SH-SY5Y (cell line): ENCODE measurements around the gene HSD3B7.

Source experiments
- GATA2 ChIP-seq: IDR thresholded peaks from 2 replicates; pipeline ENCODE4 v1.6.1; 2011; ENCODE audit warnings: mild to moderate bottlenecking, low read depth, low read length
- GATA3 ChIP-seq: IDR thresholded peaks from 2 replicates; pipeline ENCODE4 v1.6.1; 2011; ENCODE audit warnings: low read depth, mild to moderate bottlenecking, low read length, moderate library complexity

Gene HSD3B7

DNA sequence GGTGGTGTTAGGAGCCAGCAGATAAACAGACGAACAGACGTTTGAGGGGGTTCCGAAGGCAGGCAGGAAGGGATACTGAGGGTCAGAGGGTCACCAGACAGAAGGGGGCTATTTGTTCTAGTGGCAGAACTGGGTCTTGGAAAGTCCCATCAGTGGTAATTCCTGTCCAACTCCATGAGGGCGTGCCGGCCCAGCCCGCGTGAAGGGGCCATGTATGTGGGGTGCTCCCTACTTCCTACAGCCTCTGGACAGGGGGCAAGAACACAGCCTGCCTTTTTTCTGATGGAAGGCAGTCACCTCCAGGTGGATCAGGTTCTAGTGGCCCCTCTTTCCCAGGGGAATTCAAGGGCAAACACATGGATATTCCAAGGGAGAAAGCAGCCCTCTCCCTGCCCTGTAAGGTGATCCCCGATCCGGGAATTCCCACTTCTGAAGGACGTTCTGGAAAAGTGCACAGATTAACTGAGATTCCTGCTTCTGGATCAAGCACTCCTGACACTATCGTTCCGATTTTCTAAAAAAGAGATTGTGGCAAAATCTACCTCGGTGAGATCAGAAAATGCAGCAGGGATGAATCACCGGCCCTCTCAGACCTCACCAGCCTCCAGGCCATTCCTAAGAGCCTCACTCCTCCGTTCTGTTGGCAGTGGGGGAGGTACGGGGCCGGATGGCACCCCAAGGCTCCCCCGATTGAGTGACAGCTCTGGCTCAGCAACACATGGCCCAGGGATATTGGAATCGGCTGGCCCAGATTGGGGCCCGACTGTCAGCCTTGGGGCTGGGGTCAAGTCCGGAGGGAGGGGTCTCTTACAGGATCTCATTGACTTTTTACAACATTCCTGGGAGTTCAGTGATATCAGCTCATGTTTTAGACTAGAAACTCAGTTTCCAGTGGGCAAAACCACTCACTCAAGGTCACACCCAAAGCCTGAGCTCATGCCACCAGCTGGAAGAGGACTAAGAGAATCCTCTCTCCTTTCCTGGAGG lies 13.0 kb downstream of the HSD3B7 start:
- TF ChIP-seq GATA3 (no peak), GATA2 (no peak)

DNA sequence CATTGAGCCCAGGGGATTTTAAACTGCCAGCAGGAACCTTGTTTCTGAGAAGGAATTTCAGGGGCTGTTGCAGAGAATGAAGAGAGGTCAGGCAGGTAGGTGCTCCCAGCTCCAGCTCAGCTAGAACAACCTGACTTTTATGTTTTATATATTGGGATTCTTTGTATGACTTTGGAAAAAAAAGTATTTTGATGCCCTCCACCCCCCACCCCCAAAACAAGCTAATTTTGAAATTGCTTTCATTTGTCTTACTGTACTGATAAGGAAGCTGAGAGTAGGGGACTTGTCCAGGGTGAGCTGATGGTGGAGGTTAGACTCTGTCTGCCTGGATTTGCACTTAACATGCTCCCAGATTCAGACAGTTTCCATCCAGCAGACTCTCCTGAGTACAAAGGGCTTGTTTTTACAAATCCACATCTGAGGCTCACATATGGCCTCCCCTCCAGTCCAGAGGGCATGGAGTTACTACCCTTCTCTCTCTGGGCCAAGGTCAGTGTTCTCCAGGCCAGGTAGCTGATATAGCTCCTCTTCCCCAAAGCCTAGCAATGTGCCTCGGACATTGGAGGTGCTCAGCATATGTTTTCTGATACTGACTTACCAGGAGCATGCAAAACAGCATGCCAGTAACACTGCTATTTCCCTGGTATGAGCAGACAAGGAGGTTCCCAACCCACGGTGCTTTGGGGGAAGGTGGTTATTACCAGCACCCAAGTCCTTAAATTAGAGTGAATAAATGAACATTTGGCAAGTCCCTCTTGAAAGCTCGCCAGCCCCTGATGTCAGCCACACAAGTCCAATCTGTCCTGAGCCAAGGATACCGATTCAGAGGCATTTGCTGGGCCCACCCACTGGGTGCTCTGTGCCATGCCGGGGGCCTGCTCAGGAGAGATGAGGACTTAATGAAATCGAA lies 14.1 kb downstream of the HSD3B7 start:
- TF ChIP-seq GATA2 (no peak), GATA3 (no peak)

DNA sequence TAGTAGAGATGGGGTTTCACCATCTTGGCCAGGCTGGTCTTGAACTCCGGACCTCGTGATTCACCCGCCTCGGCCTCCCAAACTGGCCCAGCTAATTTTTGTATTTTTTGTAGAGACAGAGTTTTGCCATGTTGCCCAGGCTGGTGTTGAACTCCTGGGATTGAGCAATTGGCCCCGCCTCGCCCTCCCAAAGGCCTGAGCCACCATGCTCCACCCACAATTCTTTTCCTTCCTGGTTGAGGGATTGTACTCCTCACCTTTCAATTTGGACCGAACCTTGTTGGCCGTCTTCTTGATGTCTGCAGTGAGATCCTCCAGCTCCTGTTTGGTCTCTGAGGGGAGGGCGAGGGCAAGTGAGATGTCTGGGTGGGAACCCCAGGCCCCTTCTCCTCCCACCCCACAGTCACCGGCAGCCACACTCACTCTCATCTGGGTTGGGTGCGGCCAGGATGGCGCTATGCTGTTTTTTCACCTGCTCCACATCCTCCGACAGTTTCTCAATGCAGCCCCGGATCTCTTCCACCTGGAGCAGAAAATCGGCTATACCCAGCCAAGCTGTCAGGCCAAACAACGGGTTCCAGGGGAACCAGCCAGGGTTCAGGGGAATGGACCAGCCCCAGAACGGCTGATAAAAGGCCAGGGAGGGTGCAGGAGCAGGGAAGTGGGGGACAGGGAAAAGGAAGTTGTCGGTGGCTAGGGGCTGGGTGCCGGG lies 15.8 kb downstream of the HSD3B7 start:
- TF ChIP-seq GATA2, result no peak
- no peak for TF ChIP-seq GATA3

DNA sequence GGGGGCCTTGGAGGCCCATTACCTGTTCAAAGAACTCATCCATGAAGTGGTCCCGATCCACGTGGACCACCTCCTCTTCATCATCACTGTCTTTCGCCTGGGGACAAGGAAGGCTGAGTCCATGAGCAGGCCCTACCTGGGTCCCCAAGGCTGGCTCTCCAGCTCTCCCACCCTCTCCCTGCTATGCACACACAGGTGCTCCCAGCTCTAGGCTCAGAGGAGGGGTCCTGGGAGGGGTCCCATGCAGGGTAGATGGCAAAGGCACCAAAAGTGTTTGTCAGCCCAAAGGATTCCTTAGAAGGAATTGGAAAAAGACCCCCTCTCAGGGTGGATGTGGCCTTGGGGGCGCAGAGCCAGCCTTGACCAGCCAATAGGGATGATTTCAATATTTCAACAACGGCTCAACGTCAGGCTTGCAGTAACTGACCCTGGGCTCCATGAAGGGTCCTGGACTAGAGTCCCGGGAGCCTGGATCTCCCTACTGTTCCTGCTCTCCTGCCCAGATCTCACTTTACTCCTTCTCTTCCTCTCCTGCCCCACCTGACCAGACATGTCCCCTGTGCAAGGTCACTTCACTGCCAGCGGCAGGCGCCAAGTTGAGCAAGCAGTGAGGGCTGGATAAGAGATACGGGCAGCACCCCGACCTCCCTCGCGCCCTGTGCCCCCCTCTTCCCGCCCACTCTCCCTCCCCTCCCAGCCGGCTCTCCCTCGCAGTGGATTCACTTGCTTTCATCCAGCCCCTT lies 16.7 kb downstream of the HSD3B7 start:
- no peak for TF ChIP-seq GATA3
- TF ChIP-seq GATA2, result no peak

GRCh38 chr16:31002250-31002700 lies 17.3 kb downstream of the HSD3B7 start:
- TF ChIP-seq GATA3, result no peak
- TF ChIP-seq GATA2, result no peak

GRCh38 chr16:31002862-31003341 lies 17.9 kb downstream of the HSD3B7 start:
- TF ChIP-seq GATA3 (no peak), GATA2 (no peak)

GRCh38 chr16:31003744-31004143 lies 18.7 kb downstream of the HSD3B7 start:
- TF ChIP-seq GATA3 (no peak), GATA2 (no peak)

DNA sequence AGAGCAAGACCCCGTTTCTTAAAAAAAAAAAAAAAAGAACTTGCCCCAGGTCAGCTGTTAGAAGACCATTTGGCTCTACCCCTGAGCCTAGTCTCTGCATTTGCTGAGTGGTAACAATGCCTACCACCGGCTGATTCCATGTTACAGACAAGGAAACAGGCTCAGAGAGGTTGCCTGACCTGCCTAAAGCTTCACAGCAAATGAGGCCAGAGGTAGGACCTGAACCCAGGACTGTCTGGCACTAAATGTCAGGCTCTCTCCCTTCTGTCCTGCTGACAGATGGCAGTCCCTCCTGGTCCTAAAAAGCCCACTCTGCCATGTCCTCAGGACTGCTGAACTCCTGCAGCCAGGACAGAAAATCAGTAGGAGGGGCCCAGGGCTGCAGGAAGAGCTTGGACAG lies 19.7 kb downstream of the HSD3B7 start:
- TF ChIP-seq GATA2, result no peak
- no peak for TF ChIP-seq GATA3

GRCh38 chr16:31005350-31006085 lies 20.5 kb downstream of the HSD3B7 start:
- TF ChIP-seq GATA2 (no peak), GATA3 (no peak)

DNA sequence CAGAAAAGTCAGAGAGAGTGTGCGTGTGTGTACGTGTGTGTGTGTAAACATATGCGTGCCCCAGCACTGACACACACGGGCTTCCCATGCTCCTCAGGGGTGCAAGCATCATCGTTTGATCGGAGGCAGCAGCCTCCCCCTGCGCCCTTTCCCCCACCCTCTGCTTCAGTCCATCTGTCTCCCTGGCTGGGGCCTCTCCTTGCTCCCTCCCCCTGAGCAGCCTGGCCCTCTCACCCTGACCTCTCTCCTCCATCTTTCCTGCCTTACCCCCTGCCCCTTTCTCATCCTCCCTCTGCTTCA lies 21.0 kb downstream of the HSD3B7 start:
- TF ChIP-seq GATA2 (no peak), GATA3 (no peak)

DNA sequence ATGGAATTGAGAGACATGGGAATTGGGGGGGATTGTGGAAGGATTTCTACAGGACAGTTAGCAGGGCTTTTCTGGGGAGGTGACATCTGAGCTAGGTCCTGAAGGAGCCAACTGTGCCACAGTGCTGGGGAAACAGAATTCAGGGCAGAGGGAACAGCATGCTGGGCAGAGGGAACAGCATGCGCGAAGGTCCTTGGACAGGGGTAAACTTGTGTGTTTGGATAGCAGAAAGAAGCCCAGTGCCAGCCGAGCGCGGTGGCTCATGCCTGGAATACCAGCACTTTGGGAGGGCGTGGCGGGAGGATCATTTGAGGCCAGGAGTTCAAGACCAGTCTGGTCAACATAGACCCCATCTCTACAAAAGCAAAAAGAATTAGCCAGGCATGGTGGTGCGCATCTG lies 21.6 kb downstream of the HSD3B7 start:
- no peak for TF ChIP-seq GATA3
- no peak for TF ChIP-seq GATA2

GRCh38 chr16:31007684-31008083 lies 22.7 kb downstream of the HSD3B7 start:
- no peak for TF ChIP-seq GATA3
- no peak for TF ChIP-seq GATA2

- TF ChIP-seq GATA3 (no peak), GATA2 (no peak)
Measured at GRCh38 chr16:31008149-31008548, 23.1 kb downstream of the HSD3B7 start.

DNA sequence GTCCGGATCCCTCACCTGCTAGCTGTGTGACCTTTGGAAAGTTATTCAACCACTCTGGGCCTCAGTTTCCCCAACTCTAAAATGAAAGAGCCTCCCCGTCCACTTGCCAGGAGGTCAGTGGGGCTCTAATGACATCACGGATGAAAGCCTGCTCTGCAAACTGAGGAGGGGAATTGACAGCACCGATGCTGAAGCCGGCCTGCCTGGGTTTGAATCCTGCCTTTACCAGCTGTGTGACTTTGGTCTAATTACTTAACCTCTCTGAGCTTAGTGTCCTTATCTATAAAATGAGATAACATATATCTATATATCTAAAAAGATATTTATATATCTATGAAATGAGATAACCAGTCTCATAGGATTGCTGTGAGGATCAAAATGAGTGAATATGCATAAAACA lies 23.5 kb downstream of the HSD3B7 start:
- TF ChIP-seq GATA2 (no peak), GATA3 (no peak)

GRCh38 chr16:31009120-31009519 lies 24.1 kb downstream of the HSD3B7 start:
- TF ChIP-seq GATA2 (no peak), GATA3 (no peak)
